ENCODE measurements around the gene SLC38A10.

SLC38A10 gene

GRCh38 chr17:81251094-81251708 is 43.9 kb downstream of the SLC38A10 start:
- Histone ChIP-seq H3K27ac (no peak overlapping the region), H3K4me1 (ENCODE audit: control insufficient read depth in 1 of 2, insufficient read depth in 1 of 2, low read depth in 1 of 2, low read length in 1 of 2) (peaks cover 18% of the 10 kb centered on the region in 2 experiments), H3K4me3 (ENCODE audit: low read depth in 1 of 2, low read length in 1 of 2) (no peak overlapping the region), H3K36me3 (peaks cover 70% of the 10 kb centered on the region), H3K27me3 (no peaks in the 10 kb centered on the region), H3K9me3 (no peaks in the 10 kb centered on the region)
- TF ChIP-seq, protein P1, sequence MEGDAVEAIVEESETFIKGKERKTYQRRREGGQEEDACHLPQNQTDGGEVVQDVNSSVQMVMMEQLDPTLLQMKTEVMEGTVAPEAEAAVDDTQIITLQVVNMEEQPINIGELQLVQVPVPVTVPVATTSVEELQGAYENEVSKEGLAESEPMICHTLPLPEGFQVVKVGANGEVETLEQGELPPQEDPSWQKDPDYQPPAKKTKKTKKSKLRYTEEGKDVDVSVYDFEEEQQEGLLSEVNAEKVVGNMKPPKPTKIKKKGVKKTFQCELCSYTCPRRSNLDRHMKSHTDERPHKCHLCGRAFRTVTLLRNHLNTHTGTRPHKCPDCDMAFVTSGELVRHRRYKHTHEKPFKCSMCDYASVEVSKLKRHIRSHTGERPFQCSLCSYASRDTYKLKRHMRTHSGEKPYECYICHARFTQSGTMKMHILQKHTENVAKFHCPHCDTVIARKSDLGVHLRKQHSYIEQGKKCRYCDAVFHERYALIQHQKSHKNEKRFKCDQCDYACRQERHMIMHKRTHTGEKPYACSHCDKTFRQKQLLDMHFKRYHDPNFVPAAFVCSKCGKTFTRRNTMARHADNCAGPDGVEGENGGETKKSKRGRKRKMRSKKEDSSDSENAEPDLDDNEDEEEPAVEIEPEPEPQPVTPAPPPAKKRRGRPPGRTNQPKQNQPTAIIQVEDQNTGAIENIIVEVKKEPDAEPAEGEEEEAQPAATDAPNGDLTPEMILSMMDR (IDR thresholded peaks at IDR 0.05) = no peak

GRCh38 chr17:81250286-81251093 is 44.6 kb downstream of the SLC38A10 start:
- Histone ChIP-seq H3K9me3 (no peaks in the 10 kb centered on the region), H3K27me3 (no peaks in the 10 kb centered on the region), H3K36me3 (peaks cover 73% of the 10 kb centered on the region), H3K4me3 (ENCODE audit: low read depth in 1 of 2, low read length in 1 of 2) (no peak overlapping the region), H3K4me1 (ENCODE audit: control insufficient read depth in 1 of 2, insufficient read depth in 1 of 2, low read depth in 1 of 2, low read length in 1 of 2) (peaks cover 13% of the 10 kb centered on the region in 2 experiments), H3K27ac (no peak overlapping the region)
- TF ChIP-seq, protein P1 (IDR thresholded peaks at IDR 0.05) = no peak

GRCh38 chr17:81249223-81250040 is 45.7 kb downstream of the SLC38A10 start:
- peaks cover 83% of the 10 kb centered on the region for H3K36me3 ChIP-seq
- H3K27ac ChIP-seq = no peak overlapping the region
- peaks cover 2% of the 10 kb centered on the region in 2 experiments for H3K4me1 ChIP-seq (ENCODE audit: control insufficient read depth in 1 of 2, insufficient read depth in 1 of 2, low read depth in 1 of 2, low read length in 1 of 2)
- TF ChIP-seq, protein P1 (IDR thresholded peaks at IDR 0.05) = no peak
- no peaks in the 10 kb centered on the region for H3K9me3 ChIP-seq
- H3K27me3 ChIP-seq = no peaks in the 10 kb centered on the region
- no peak overlapping the region for H3K4me3 ChIP-seq (ENCODE audit: low read depth in 1 of 2, low read length in 1 of 2)

DNA sequence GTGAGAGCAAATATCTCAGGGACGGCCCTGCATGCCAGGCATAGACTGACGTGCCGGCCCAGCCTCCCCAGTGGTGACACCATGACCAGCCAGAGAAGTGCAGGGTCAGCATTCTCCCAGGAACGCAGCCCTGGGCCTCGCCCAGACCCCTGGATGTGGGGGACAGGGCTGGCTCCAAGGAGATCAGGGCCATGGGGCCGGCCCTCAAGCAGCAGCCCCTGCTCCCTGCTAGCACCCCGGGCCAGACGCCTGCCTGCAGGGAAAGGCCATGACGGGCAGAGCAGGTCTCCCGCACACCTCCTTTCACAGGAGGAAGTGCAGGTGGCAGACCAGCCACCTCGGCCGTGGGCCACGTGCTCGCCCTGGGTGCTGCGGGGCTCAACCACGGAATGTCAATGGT is 46.5 kb downstream of the SLC38A10 start:
- Histone ChIP-seq H3K27me3 (no peaks in the 10 kb centered on the region), H3K4me1 (ENCODE audit: control insufficient read depth in 1 of 2, insufficient read depth in 1 of 2, low read depth in 1 of 2, low read length in 1 of 2) (no peaks in the 10 kb centered on the region), H3K9me3 (no peaks in the 10 kb centered on the region), H3K4me3 (ENCODE audit: low read depth in 1 of 2, low read length in 1 of 2) (no peak overlapping the region), H3K36me3 (peaks cover 81% of the 10 kb centered on the region), H3K27ac (no peak overlapping the region)
- TF ChIP-seq, protein P1 (IDR thresholded peaks at IDR 0.05) = no peak

DNA sequence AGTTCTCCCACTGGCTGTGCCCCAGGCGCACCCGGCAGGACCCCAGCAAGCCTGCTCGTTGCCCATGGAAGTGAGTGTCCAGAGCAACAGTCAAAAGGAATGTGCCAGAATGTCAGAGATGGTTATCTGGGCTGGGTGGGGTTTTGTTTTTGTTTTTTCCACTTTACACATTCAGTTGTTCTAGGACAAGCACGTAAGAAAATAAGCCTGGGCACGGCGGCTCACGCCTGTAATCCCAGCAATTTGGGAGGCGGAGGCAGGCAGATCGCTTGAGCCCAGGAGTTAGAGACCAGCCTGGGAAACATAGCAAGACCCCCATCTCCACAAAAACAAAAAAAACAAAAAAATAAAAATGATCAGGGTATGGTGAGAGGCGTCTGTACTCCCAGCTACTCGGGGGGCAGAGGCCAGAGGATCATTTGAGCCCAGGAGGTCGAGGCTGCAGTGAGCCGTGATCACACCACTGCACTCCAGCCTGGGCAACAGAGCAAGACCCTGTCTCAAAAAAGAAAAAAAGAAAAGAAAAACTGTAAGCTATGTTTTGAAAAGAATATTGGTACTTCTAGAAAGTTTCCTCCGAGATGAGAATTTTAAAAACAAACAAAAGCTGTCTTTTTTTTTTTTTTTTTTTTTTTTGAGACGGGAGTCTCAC is 47.6 kb downstream of the SLC38A10 start:
- H3K9me3 ChIP-seq = no peaks in the 10 kb centered on the region
- TF ChIP-seq, protein P1 (IDR thresholded peaks at IDR 0.05) = no peak
- H3K4me1 ChIP-seq (ENCODE audit: control insufficient read depth in 1 of 2, insufficient read depth in 1 of 2, low read depth in 1 of 2, low read length in 1 of 2) = no peaks in the 10 kb centered on the region
- no peaks in the 10 kb centered on the region for H3K27me3 ChIP-seq
- no peak overlapping the region for H3K4me3 ChIP-seq (ENCODE audit: low read depth in 1 of 2, low read length in 1 of 2)
- H3K36me3 ChIP-seq = peaks cover 74% of the 10 kb centered on the region
- H3K27ac ChIP-seq = no peak overlapping the region
